ENCODE data around the gene IL17RE.

Gene IL17RE

DNA sequence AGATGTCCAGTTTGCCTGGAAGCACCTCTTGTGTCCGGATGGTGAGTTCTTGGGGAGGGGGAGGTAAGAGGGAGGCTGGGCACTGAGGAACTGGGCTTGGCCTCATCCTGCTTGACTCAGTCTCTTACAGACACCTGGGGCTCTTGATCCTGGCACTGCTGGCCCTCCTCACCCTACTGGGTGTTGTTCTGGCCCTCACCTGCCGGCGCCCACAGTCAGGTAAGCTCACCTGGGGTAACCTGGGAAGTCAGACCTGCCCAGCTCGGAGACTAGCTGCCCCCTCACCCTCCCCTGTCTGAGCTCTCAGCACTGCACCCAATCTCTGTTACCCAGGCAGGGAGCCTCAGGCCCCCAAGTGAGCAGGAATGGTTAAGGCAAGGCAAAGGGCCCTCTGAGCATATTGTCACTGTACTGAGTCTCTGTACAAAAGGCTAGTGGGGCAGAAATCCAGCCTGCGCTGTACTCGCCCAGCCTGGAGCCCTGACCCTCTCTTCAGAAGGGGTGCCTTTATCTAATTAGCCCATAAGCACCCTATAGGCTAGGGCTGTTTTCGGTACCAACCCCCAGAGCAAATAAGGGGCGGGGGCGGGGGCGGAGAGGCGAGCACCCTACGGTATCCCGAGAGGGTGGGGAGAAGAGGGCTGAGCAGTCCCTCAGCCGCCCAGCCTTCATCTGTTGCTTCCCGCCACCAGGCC lies 12.1 kb downstream of the IL17RE start:
- Mint-ChIP-seq H3K36me3 (ENCODE audit: insufficient read depth) (peaks cover 2% of the 10 kb centered on the region), H3K27me3 (peaks cover 9% of the 10 kb centered on the region), H3K9me3 (no peaks in the 10 kb centered on the region), H3K4me3 (peak overlapping the region; percentile 55), H3K27ac (ENCODE audit: low read depth) (no peak overlapping the region), H3K4me1 (peaks cover 6% of the 10 kb centered on the region)
- peak; percentile 42 for ATAC-seq (replicated peaks; ENCODE audit: extremely low read depth, poor library complexity, severe bottlenecking)
- no peak for DNase-seq (ENCODE audit: low spot score in 2 of 2)

DNA sequence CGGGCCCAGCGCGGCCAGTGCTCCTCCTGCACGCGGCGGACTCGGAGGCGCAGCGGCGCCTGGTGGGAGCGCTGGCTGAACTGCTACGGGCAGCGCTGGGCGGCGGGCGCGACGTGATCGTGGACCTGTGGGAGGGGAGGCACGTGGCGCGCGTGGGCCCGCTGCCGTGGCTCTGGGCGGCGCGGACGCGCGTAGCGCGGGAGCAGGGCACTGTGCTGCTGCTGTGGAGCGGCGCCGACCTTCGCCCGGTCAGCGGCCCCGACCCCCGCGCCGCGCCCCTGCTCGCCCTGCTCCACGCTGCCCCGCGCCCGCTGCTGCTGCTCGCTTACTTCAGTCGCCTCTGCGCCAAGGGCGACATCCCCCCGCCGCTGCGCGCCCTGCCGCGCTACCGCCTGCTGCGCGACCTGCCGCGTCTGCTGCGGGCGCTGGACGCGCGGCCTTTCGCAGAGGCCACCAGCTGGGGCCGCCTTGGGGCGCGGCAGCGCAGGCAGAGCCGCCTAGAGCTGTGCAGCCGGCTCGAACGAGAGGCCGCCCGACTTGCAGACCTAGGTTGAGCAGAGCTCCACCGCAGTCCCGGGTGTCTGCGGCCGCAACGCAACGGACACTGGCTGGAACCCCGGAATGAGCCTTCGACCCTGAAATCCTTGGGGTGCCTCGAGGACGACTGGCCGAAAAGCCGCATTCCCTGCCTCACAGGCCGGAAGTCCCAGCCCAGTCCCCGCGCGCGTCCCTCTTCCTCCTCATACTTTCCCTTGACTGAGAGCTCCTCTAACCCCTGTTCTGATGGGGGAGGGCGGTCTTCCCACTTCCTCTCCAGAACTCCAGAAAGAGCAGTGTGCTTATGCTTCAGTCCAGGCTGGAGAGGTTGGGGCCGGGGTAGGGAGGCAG lies 12.8 kb downstream of the IL17RE start:
- Mint-ChIP-seq H3K27me3 (peaks cover 9% of the 10 kb centered on the region), H3K9me3 (no peaks in the 10 kb centered on the region), H3K4me1 (peaks cover 6% of the 10 kb centered on the region), H3K4me3 (peak overlapping the region; percentile 66), H3K36me3 (ENCODE audit: insufficient read depth) (peaks cover 2% of the 10 kb centered on the region), H3K27ac (ENCODE audit: low read depth) (no peak overlapping the region)
- peak; percentile 21 for ATAC-seq (replicated peaks; ENCODE audit: extremely low read depth, poor library complexity, severe bottlenecking)
- no peak for DNase-seq (ENCODE audit: low spot score in 2 of 2)

DNA sequence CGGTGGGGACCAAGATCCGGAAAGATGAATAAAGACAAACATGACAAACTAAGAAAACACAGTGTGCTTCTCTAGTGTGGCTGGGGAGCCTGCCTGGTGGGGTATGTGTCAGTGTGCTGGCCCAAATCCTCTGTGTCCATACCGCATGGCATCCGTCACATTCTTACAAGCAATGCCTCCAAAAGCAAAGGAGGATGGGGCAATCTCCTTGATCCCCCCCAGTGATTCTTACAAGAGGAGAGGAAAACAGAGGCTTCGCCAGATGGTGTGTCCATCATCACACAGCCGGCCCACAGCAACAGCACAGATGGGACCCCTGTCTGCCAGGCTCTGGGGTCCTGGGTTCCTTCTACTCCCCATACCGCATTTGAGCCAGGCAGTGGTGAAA lies 13.7 kb downstream of the IL17RE start:
- Mint-ChIP-seq H3K27ac (ENCODE audit: low read depth) (no peak overlapping the region), H3K4me1 (peaks cover 6% of the 10 kb centered on the region), H3K4me3 (peak overlapping the region; percentile 66), H3K9me3 (no peaks in the 10 kb centered on the region), H3K27me3 (peaks cover 9% of the 10 kb centered on the region), H3K36me3 (ENCODE audit: insufficient read depth) (peaks cover 2% of the 10 kb centered on the region)
- ATAC-seq (replicated peaks; ENCODE audit: extremely low read depth, poor library complexity, severe bottlenecking) (no peak), DNase-seq (ENCODE audit: low spot score in 2 of 2) (no peak)

DNA sequence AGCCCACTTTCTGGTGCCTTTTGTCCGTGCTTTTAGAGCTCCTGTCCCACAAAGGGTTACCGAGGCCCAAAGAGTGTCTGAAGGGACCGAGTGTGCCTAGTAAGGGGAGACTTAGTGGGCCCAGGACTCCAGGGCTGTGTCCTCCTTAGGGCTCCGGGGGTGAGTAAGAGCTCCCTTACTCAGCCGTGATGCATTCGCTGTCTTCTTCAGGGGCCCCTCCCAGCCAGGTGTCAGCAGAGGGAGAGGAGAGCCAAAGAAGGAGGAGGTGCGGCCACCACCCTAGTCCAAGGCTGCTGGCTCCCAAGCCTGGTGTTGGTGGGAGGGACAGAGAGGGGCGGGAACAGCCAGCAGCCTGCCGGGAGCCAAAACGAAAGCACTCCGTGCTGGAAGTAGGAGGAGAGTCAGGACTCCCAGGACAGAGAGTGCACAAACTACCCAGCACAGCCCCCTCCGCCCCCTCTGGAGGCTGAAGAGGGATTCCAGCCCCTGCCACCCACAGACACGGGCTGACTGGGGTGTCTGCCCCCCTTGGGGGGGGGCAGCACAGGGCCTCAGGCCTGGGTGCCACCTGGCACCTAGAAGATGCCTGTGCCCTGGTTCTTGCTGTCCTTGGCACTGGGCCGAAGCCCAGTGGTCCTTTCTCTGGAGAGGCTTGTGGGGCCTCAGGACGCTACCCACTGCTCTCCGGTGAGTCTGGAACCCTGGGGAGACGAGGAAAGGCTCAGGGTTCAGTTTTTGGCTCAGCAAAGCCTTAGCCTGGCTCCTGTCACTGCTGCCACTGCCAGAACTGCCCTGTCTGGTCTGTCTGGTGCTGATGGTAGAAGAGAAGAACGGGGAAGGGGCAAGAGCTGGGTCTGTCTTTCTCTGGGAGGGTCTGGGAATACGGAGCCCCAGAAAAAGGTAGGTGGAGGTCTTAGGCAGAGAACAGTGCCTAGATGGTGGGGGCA lies 14.4 kb downstream of the IL17RE start, which contains the start of gene IL17RC:
Gene IL17RC (plus strand): TSS at position 365 of the 947 bp plus-strand sequence. CDS start 218 bp downstream, at position 583.
- Mint-ChIP-seq H3K4me3 (peak within 1 kb of the TSS; percentile 66), H3K9me3 (no peaks in the 10 kb centered on the region), H3K27me3 (peaks cover 8% of the 10 kb centered on the region), H3K27ac (ENCODE audit: low read depth) (no peak within 1 kb of the TSS), H3K36me3 (ENCODE audit: insufficient read depth) (peaks cover 2% of the 10 kb centered on the region), H3K4me1 (peaks cover 5% of the 10 kb centered on the region)
- DNase-seq (ENCODE audit: low spot score in 2 of 2), result no peak
- no peak for ATAC-seq (replicated peaks; ENCODE audit: extremely low read depth, poor library complexity, severe bottlenecking)

DNA sequence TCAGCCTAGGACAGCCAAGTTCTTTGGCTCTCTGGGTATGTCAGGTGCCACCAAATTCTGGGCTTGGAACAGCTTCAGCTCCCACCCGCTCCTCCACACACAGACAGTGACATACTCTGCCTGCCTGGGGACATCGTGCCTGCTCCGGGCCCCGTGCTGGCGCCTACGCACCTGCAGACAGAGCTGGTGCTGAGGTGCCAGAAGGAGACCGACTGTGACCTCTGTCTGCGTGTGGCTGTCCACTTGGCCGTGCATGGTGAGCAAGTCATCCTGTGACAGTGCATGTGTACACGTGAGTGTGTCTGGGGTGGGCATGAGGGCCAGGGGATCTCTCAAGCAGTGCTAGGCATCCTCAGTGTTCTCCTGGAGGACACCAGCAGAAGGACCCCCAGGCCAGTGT lies 15.2 kb downstream of the IL17RE start:
- Mint-ChIP-seq H3K9me3 (no peaks in the 10 kb centered on the region), H3K4me3 (no peak overlapping the region), H3K4me1 (no peaks in the 10 kb centered on the region), H3K36me3 (ENCODE audit: insufficient read depth) (peaks cover 2% of the 10 kb centered on the region), H3K27me3 (peaks cover 9% of the 10 kb centered on the region), H3K27ac (ENCODE audit: low read depth) (no peak overlapping the region)
- DNase-seq (ENCODE audit: low spot score in 2 of 2), result no peak
- ATAC-seq (replicated peaks; ENCODE audit: extremely low read depth, poor library complexity, severe bottlenecking), result no peak

DNA sequence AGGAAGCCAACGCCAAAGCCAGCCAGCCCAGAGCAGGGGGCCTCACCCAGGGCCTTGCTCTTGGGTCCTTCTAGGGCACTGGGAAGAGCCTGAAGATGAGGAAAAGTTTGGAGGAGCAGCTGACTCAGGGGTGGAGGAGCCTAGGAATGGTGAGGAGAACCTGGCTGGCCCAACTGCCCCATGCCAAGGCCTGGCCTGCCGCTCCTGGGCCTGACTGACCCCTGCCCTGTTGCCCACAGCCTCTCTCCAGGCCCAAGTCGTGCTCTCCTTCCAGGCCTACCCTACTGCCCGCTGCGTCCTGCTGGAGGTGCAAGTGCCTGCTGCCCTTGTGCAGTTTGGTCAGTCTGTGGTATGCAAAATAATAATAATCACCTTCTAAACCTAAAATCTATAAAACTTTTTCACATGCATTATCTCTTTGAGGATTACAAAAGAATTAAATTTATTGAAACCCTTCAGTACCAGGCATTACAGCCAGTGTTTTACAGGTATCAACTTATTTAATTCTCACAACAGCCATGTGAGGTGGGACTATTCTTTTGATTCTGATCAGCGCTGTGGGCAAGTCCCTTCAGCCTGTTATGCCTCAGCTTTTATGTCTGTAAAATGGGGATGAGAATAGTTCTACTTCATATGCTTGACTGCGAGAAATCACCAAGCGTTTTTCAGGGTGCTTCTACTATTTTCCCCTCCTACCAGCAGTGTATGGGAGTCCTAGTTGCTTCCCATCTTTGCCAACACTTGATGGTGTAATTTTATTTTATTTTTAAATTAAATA lies 15.8 kb downstream of the IL17RE start:
- H3K4me1 Mint-ChIP-seq, result no peaks in the 10 kb centered on the region
- H3K9me3 Mint-ChIP-seq, result no peaks in the 10 kb centered on the region
- H3K27ac Mint-ChIP-seq (ENCODE audit: low read depth), result no peak overlapping the region
- no peak for ATAC-seq (replicated peaks; ENCODE audit: extremely low read depth, poor library complexity, severe bottlenecking)
- peaks cover 2% of the 10 kb centered on the region for H3K36me3 Mint-ChIP-seq (ENCODE audit: insufficient read depth)
- DNase-seq (ENCODE audit: low spot score in 2 of 2), result no peak
- H3K4me3 Mint-ChIP-seq, result no peak overlapping the region
- peaks cover 15% of the 10 kb centered on the region for H3K27me3 Mint-ChIP-seq

DNA sequence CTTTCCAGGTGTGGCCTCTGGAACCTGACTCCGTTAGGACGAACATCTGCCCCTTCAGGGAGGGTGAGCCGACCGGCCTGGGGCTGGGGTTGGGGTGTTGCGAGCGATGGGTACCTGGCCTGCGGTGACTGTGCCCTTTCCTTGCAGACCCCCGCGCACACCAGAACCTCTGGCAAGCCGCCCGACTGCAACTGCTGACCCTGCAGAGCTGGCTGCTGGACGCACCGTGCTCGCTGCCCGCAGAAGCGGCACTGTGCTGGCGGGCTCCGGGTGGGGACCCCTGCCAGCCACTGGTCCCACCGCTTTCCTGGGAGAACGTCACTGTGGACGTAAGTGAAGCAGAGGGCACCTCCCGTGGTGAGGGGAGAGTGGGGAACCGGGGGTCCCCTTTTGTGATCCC lies 25.5 kb downstream of the IL17RE start:
- no peak for DNase-seq (ENCODE audit: low spot score in 2 of 2)
- H3K4me3 Mint-ChIP-seq, result no peak overlapping the region
- no peaks in the 10 kb centered on the region for H3K9me3 Mint-ChIP-seq
- peaks cover 10% of the 10 kb centered on the region for H3K4me1 Mint-ChIP-seq
- H3K27me3 Mint-ChIP-seq, result peaks cover 18% of the 10 kb centered on the region
- H3K36me3 Mint-ChIP-seq (ENCODE audit: insufficient read depth), result peaks cover 6% of the 10 kb centered on the region
- no peak overlapping the region for H3K27ac Mint-ChIP-seq (ENCODE audit: low read depth)
- ATAC-seq (replicated peaks; ENCODE audit: extremely low read depth, poor library complexity, severe bottlenecking), result no peak

DNA sequence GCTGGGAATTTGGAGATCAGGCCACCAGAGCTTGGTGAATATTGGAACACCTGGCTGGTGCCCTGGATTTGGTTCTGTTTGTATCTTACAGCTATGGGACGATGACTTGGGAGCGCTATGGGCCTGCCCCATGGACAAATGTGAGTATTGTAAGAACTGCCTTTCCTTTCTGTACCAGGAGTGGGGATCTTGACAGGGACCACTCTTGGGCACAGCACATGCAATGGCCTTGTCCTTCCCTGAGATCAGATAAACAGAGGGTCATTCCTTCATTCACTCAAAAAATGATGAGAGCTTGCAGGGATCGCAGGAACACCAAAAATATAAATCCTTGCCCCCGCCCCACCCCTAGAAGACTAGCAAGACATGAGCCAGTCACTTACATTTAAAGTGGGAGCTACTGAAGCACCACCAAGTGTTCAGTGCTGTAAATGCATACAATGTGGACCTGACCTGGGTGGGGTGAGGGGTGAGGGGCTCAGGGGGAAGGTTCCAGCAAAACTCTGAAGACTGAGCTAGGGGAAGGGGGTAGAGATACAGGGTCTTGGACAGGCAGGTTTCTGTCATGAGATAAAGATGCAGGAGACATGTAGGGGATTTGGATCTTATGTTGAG lies 28.3 kb downstream of the IL17RE start:
- ATAC-seq (replicated peaks; ENCODE audit: extremely low read depth, poor library complexity, severe bottlenecking), result no peak
- Mint-ChIP-seq H3K36me3 (ENCODE audit: insufficient read depth) (peaks cover 17% of the 10 kb centered on the region), H3K4me3 (peak overlapping the region; percentile 16), H3K27me3 (no peaks in the 10 kb centered on the region), H3K4me1 (peaks cover 38% of the 10 kb centered on the region), H3K9me3 (no peaks in the 10 kb centered on the region), H3K27ac (ENCODE audit: low read depth) (peak overlapping the region; percentile 22)
- DNase-seq (ENCODE audit: low spot score in 2 of 2), result no peak

DNA sequence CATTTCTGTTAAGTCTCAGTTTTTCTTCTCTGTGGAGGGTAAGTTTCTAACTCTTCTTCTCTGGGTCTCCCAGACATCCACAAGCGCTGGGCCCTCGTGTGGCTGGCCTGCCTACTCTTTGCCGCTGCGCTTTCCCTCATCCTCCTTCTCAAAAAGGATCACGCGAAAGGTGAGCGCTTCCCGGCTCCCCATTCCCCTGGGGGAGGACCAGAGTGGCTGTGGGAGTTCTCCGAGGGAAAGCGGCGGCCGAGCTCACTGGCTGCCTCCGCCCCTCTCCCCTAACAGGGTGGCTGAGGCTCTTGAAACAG lies 29.8 kb downstream of the IL17RE start:
- DNase-seq (ENCODE audit: low spot score in 2 of 2) (no peak), ATAC-seq (replicated peaks; ENCODE audit: extremely low read depth, poor library complexity, severe bottlenecking) (no peak)
- Mint-ChIP-seq H3K4me1 (peaks cover 39% of the 10 kb centered on the region), H3K36me3 (ENCODE audit: insufficient read depth) (peaks cover 20% of the 10 kb centered on the region), H3K27ac (ENCODE audit: low read depth) (peak overlapping the region; percentile 96), H3K9me3 (no peaks in the 10 kb centered on the region), H3K4me3 (peak overlapping the region; percentile 93), H3K27me3 (no peaks in the 10 kb centered on the region)

DNA sequence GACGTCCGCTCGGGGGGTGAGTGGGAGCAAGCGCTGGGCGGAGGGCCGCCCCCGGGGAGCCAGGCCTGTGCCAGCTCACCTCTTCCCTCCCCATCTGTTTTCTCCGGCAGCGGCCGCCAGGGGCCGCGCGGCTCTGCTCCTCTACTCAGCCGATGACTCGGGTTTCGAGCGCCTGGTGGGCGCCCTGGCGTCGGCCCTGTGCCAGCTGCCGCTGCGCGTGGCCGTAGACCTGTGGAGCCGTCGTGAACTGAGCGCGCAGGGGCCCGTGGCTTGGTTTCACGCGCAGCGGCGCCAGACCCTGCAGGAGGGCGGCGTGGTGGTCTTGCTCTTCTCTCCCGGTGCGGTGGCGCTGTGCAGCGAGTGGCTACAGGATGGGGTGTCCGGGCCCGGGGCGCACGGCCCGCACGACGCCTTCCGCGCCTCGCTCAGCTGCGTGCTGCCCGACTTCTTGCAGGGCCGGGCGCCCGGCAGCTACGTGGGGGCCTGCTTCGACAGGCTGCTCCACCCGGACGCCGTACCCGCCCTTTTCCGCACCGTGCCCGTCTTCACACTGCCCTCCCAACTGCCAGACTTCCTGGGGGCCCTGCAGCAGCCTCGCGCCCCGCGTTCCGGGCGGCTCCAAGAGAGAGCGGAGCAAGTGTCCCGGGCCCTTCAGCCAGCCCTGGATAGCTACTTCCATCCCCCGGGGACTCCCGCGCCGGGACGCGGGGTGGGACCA lies 30.4 kb downstream of the IL17RE start:
- Mint-ChIP-seq H3K36me3 (ENCODE audit: insufficient read depth) (peaks cover 20% of the 10 kb centered on the region), H3K27ac (ENCODE audit: low read depth) (peak overlapping the region; percentile 96), H3K4me1 (peaks cover 39% of the 10 kb centered on the region), H3K4me3 (peak overlapping the region; percentile 93), H3K27me3 (no peaks in the 10 kb centered on the region), H3K9me3 (no peaks in the 10 kb centered on the region)
- peak; percentile 69 for ATAC-seq (replicated peaks; ENCODE audit: extremely low read depth, poor library complexity, severe bottlenecking)
- peak; percentile 78 for DNase-seq (ENCODE audit: low spot score in 2 of 2)

DNA sequence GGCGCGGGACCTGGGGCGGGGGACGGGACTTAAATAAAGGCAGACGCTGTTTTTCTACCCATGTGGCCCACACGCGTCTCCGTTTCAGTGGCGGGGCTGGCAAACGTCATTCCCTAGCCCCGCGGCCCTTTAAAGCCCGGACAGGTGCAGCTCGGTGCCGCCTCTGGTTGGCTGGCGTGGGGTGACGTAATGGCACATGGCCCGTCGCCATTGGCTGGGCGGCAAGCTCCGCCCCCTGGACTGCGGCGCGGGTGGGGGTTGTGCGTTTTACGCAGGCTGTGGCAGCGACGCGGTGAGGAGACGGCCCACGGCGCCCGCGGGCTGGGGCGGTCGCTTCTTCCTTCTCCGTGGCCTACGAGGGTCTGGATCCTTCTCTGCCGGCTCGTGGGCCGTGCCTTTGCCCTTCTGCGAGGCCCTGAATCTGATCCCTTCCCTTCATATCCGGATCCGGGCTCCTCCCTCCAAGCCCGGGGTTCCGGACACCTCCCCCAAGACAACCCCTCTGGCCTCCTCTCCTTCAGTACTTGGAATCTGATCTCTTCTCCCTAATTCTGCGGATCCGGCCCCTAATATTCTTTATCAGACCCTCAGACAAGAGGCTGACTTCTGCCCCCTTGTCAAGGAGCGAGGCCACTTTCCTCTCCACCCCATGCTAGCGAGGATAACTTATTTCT lies 31.1 kb downstream of the IL17RE start, which contains the start of gene CRELD1:
Gene CRELD1 (plus strand): TSS at position 274 of the 674 bp plus-strand sequence. CDS start 605 bp downstream, outside the sequence.
- no peaks in the 10 kb centered on the region for H3K9me3 Mint-ChIP-seq
- ATAC-seq (replicated peaks; ENCODE audit: extremely low read depth, poor library complexity, severe bottlenecking) (peak; percentile 84), DNase-seq (ENCODE audit: low spot score in 2 of 2) (peak; percentile 97)
- peaks cover 21% of the 10 kb centered on the region for H3K36me3 Mint-ChIP-seq (ENCODE audit: insufficient read depth)
- peak within 1 kb of the TSS; percentile 96 for H3K27ac Mint-ChIP-seq (ENCODE audit: low read depth)
- no peaks in the 10 kb centered on the region for H3K27me3 Mint-ChIP-seq
- H3K4me3 Mint-ChIP-seq, result peak within 1 kb of the TSS; percentile 93
- peaks cover 39% of the 10 kb centered on the region for H3K4me1 Mint-ChIP-seq

Measured in central memory CD8-positive, alpha-beta T cell (primary cell).